Pancreas (tissue), 10 donors: ENCODE results near the gene RAB30. TPM values are rescaled to one million over a fixed set of nuclear protein-coding genes. Genes with fewer than 3 reads are reported as not detected.

ENCODE experiments used
- ATAC-seq, 4 donors: fragments of 200-7000 bp; cut with Tn5 transposase; one replicate each; pipeline versions ENCODE4 v1.8.0 to v1.9.1; 2020; ENCODE audit warnings: mild to moderate bottlenecking in 4 of 4, moderate library complexity in 4 of 4
- DNase-seq, 6 donors: peaks; one replicate each; pipeline ENCODE4 v3.0.0-alpha.2; 2020
- FAIRE-seq: peaks from 2 replicates; lab custom pipeline; 2012; peaks lifted over from hg19 to GRCh38; lab: Jason Lieb, UNC
- H3K27ac ChIP-seq, 4 donors: fragments of 200-600 bp; sonication (generic); 1 replicate in 3 of 4; 2 replicates in 1 of 4; pipeline versions ENCODE4 v1.5.0 to v1.8.0; 2020
- H3K27me3 ChIP-seq, 4 donors: fragments of 200-600 bp; one replicate each; pipeline ENCODE4 v1.8.0; 2021
- H3K36me3 ChIP-seq, 3 donors: fragments of 200-600 bp; sonication (generic) in 1 of 3; one replicate each; pipeline versions ENCODE4 v1.5.0 to v1.8.0; 2020 to 2021
- H3K4me1 ChIP-seq, 3 donors: fragments of 200-600 bp; one replicate each; pipeline ENCODE4 v1.8.0; 2021
- H3K4me3 ChIP-seq, 4 donors: fragments of 200-600 bp; sonication (generic) in 2 of 4; one replicate each; pipeline versions ENCODE4 v1.5.0 to v1.8.0; 2020 to 2021
- H3K9me3 ChIP-seq, 4 donors: fragments of 200-600 bp; one replicate each; pipeline ENCODE4 v1.8.0; 2021
- CTCF ChIP-seq, 4 donors: fragments of 200-600 bp; sonication (generic) in 3 of 4; IDR thresholded peaks; one replicate each; pipeline versions ENCODE4 v1.5.0 to v1.8.0; 2021; ENCODE audit warnings: antibody characterized with exemption in 4 of 4
- WGBS, 2 donors: extraction: QIAGEN DNeasy Blood & Tissue Kit; methylation state at CpG; one replicate each; pipeline ENCODE4 v1.1.7; 2013; 5-methylcytosine and 5-hydroxymethylcytosine counted together
- intact Hi-C, 3 donors: fragments of 100-400 bp; cut with DNase I; formaldehyde crosslinking; loops; one replicate each; pipeline versions ENCODE4 v1.11.1 to v1.14.2; 2022
- polyA plus RNA-seq, 2 donors: library from polyadenylated mRNA; stranded (reverse); fragments of 200-250 nt; gene quantifications; one replicate each; pipeline ENCODE4 v1.2.3, GENCODE V29; 2013
- total RNA-seq, 6 donors: library from RNA; stranded (reverse); fragmentation: NEBNext Ultra II Directional in 4 of 6; extraction: Animal tissue kit (Norgen Biotek cat#: 25700) in 4 of 6; gene quantifications; one replicate each; pipeline versions ENCODE4 v1.2.1 to v1.2.4, GENCODE V29; 2021 to 2023
- donor health status: healthy with polysubstance abuse.
- donor health status: DM: no; HTN: no; CAD: no; lungs with moderate emphysema.
- donor health status: DM: no; HTN: no; CAD: no.
- donor health status: control.
- donor health status: control.
- donor health status: Bipolar disorder and iron deficiency.
- donor health status: DM: yes; HTN: yes; CAD: no.
- donor health status: DM: no; HTN: no; CAD: no.
- donor health status: DM: no; HTN: no; CAD: no.
- donor health status: DM: yes; HTN: yes; CAD: no.

The RAB30 gene
- total and polyA plus RNA-seq, 8 donors = 1.0 to 6.7 (median 4.9) TPM

GRCh38 chr11:82987997-82988396 lies 83.7 kb downstream of the RAB30 start:
- no peak overlapping the region for H3K27ac ChIP-seq
- H3K4me3 ChIP-seq = no peak overlapping the region
- FAIRE-seq (no peak), ATAC-seq (no peak), DNase-seq (no peak)
- no peaks in the 10 kb centered on the region for H3K36me3 ChIP-seq
- H3K4me1 ChIP-seq = no peaks in the 10 kb centered on the region
- TF ChIP-seq CTCF (IDR thresholded peaks at IDR 0.05) = no peak
- no peaks in the 10 kb centered on the region for H3K27me3 ChIP-seq
- WGBS, 2 donors = 92 to 95% methylated on average over 2 of the region's 2 CpGs
- H3K9me3 ChIP-seq = no peaks in the 10 kb centered on the region
- intact Hi-C loops = no loop called here

- ATAC-seq = no peak
- H3K4me1 ChIP-seq = no peaks in the 10 kb centered on the region
- intact Hi-C loops = no loop called here
- DNase-seq = no peak
- no peak for TF ChIP-seq CTCF (IDR thresholded peaks at IDR 0.05)
- FAIRE-seq = no peak
- H3K27me3 ChIP-seq = no peaks in the 10 kb centered on the region
- H3K36me3 ChIP-seq = peaks cover 0 to 7% (median 0%) of the 10 kb centered on the region in 3 donors
- 59 to 60% methylated on average over 3 of the region's 3 CpGs for WGBS, 2 donors
- no peaks in the 10 kb centered on the region for H3K9me3 ChIP-seq
- no peak overlapping the region for H3K27ac ChIP-seq
- no peak overlapping the region for H3K4me3 ChIP-seq
Measured at GRCh38 chr11:82986446-82986845, 85.3 kb downstream of the RAB30 start.

GRCh38 chr11:82981852-82982251 lies 89.8 kb downstream of the RAB30 start:
- H3K9me3 ChIP-seq = no peaks in the 10 kb centered on the region
- FAIRE-seq (no peak), ATAC-seq (no peak), DNase-seq (no peak)
- 94 to 98% methylated on average over 6 of the region's 6 CpGs for WGBS, 2 donors
- no peak for TF ChIP-seq CTCF (IDR thresholded peaks at IDR 0.05)
- peaks cover 0 to 7% (median 0%) of the 10 kb centered on the region in 3 donors for H3K36me3 ChIP-seq
- H3K27ac ChIP-seq = no peak overlapping the region
- H3K4me1 ChIP-seq = no peaks in the 10 kb centered on the region
- no peak overlapping the region for H3K4me3 ChIP-seq
- intact Hi-C loops = no loop called here
- no peaks in the 10 kb centered on the region for H3K27me3 ChIP-seq

GRCh38 chr11:82980947-82981346 lies 90.8 kb downstream of the RAB30 start:
- 70 to 73% methylated on average over 4 of the region's 4 CpGs for WGBS, 2 donors
- intact Hi-C loops = no loop called here
- peaks cover 0 to 7% (median 0%) of the 10 kb centered on the region in 3 donors for H3K36me3 ChIP-seq
- FAIRE-seq (no peak), ATAC-seq (no peak), DNase-seq (no peak)
- H3K27ac ChIP-seq = no peak overlapping the region
- H3K4me1 ChIP-seq = no peaks in the 10 kb centered on the region
- H3K27me3 ChIP-seq = no peaks in the 10 kb centered on the region
- H3K9me3 ChIP-seq = no peaks in the 10 kb centered on the region
- H3K4me3 ChIP-seq = no peak overlapping the region
- no peak for TF ChIP-seq CTCF (IDR thresholded peaks at IDR 0.05)

GRCh38 chr11:82980292-82980691 lies 91.4 kb downstream of the RAB30 start:
- TF ChIP-seq CTCF (IDR thresholded peaks at IDR 0.05) = no peak
- intact Hi-C loops = no loop called here
- Histone ChIP-seq H3K9me3 (no peaks in the 10 kb centered on the region), H3K27me3 (no peaks in the 10 kb centered on the region), H3K4me3 (no peak overlapping the region), H3K4me1 (no peaks in the 10 kb centered on the region), H3K27ac (no peak overlapping the region), H3K36me3 (peaks cover 0 to 7% (median 0%) of the 10 kb centered on the region in 3 donors)
- FAIRE-seq (no peak), ATAC-seq (no peak), DNase-seq (no peak)
